ENCODE measurements around the gene HECW1.

Gene HECW1

GRCh38 chr7:43248961-43249822, 136.7 kb downstream of the HECW1 start:
- DNase-seq: peak in 11 of 51 donors; percentile 2 to 35 (median 15)

- no peak for DNase-seq
Measured at GRCh38 chr7:43249823-43250145, 137.3 kb downstream of the HECW1 start.

GRCh38 chr7:43260980-43261878, 148.8 kb downstream of the HECW1 start:
- DNase-seq: peak in 37 of 51 donors; percentile 1 to 65 (median 29)

GRCh38 chr7:43265139-43265538, 152.7 kb downstream of the HECW1 start:
- DNase-seq: no peak

GRCh38 chr7:43273939-43274719, 161.7 kb downstream of the HECW1 start:
- no peak for DNase-seq

GRCh38 chr7:43274752-43275151, 162.3 kb downstream of the HECW1 start:
- DNase-seq: no peak

GRCh38 chr7:43276547-43276946, 164.1 kb downstream of the HECW1 start:
- DNase-seq: no peak

GRCh38 chr7:43278088-43278644, 165.7 kb downstream of the HECW1 start:
- DNase-seq: peak in 1 of 51 donors; percentile 32

GRCh38 chr7:43281268-43281667, 168.8 kb downstream of the HECW1 start:
- DNase-seq: no peak

GRCh38 chr7:43283706-43284105, 171.3 kb downstream of the HECW1 start:
- no peak for DNase-seq

- no peak for DNase-seq
Measured at GRCh38 chr7:43289826-43290225, 177.4 kb downstream of the HECW1 start.

GRCh38 chr7:43290978-43291377, 178.5 kb downstream of the HECW1 start:
- DNase-seq: no peak

GRCh38 chr7:43291789-43292188, 179.3 kb downstream of the HECW1 start:
- no peak for DNase-seq

GRCh38 chr7:43292384-43292783, 179.9 kb downstream of the HECW1 start:
- no peak for DNase-seq

- peak in 1 of 51 donors; percentile 36 for DNase-seq
Measured at GRCh38 chr7:43294080-43294630, 181.7 kb downstream of the HECW1 start.

- no peak for DNase-seq
Measured at GRCh38 chr7:43295429-43295828, 183.0 kb downstream of the HECW1 start.

- DNase-seq: no peak
Measured at GRCh38 chr7:43296306-43296705, 183.9 kb downstream of the HECW1 start.

- peak in 1 of 51 donors; percentile 40 for DNase-seq
Measured at GRCh38 chr7:43298617-43299016, 186.2 kb downstream of the HECW1 start.

- no peak for DNase-seq
Measured at GRCh38 chr7:43300121-43300520, 187.7 kb downstream of the HECW1 start.

GRCh38 chr7:43302211-43302711, 189.8 kb downstream of the HECW1 start:
- peak in 2 of 51 donors; percentile 24 to 29 for DNase-seq

All from hypothalamus (tissue), 51 donors.